Activated T-cell treated with anti-CD3 and anti-CD28 coated beads for 48 hours (primary cell): ENCODE measurements around the gene CTDNEP1.

Experiments used
- DNase-seq: peaks from one replicate; pipeline ENCODE4 v3.0.0-alpha.2; 2020; ENCODE audit warnings: low read depth

Gene CTDNEP1

DNA sequence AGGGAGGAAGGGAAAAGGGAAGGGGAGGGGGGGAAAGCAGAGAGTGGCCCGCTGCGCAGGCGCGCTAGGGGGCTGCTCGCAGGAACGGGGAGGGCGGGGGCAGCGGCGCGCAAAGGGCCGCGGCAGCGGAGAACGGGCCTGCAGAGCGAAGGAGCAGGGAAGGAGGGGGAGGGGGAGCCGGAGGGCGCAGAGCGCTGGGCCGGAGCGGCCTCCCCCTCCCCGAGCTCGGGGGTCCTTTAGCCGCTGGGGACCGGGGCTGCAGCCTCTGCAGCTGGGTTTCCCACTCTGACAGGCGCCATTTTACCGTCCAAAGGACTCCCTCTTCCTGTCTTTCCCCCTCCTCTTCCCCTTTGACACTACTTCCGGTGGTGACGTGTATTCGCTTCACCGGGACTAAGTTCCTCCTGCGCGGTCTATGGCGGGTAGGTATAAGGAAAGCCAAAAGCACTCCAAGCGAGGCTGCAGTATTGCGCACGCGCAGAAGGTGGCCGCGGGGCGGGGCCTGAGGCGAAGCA, at the start of gene CTDNEP1:
TSS of gene CTDNEP1 (minus strand) at position 74 of the 515 bp plus-strand sequence. CDS start 438 bp downstream, outside the sequence.
- DNase-seq, result peak; percentile 97

DNA sequence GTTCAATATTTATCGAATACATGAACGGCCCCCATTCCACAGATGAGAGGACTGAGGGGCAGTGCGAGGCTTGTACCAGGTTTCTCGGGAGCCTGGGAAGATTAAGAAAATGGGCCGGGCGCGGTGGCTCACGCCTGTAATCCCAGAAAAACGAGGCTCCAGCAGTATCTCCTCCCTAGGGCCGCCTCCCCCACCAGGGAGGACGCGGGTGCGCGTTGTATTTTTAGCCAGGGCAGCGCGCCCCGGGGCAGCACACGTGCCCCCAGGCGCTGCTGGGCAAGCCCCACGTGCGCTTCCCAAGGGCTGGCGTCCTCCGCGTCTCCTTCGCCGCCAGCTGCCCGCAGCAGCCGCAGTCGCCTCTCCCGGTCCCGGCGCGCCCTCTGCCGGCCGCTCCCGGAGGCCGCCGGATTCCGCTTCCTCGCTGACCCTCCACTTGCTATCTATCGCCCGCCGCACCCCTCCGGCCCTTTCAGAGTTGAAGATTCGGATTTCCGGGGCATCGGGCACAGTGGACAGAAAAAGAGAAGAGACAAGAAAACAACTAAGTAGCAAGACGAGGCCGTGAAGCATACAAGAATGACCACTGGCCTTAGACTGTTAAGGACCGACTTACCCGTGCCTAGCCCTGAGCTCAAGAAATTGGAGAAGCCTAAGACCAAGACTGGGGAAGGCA, 44.8 kb upstream of the CTDNEP1 start:
- DNase-seq, result peak; percentile 72

DNA sequence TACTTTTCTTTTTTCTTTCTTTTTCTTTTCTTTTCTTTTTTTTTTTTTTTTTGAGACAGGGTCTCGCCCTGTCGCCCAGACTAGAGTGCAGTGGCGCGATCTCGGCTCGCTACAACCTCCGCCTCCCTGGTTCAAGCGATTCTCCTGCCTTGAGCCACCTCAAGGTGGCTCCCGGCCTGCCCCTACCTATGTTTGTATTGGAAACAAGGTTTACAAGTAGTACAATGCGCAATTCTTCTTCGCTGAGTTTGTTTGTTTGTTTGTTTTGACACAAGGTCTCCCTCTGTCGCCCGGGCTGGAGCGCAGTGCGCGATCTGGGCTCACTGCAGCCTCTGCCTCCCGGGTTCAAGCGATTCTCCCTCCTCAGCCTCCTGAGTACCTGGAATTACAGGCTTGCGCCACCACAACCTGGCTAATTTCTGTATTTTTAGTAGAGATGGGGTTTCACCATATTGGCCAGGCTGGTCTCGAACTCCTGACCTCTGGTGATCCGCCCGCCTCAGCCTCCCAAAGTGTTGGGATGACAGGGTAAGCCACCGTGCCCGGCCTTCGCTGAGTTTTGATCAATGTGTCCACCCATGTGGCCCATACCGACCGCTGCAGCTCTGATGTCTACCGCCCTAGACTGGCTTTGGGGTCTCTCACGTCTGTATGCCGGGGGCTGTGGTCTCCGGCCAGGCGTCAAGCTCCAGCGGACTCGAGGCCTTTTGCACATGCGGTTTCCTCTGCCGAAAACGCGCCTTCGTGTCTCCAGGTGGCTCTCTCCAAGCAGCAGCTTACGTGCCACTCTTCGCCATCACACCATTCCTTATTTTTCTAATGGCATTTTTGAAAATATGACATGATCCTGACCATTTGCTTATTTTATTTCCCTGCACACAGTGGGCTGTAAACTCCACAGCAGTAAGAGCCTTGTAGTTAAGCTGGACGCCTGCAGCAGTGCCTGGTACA, 44.0 kb upstream of the CTDNEP1 start:
- DNase-seq, result no peak

DNA sequence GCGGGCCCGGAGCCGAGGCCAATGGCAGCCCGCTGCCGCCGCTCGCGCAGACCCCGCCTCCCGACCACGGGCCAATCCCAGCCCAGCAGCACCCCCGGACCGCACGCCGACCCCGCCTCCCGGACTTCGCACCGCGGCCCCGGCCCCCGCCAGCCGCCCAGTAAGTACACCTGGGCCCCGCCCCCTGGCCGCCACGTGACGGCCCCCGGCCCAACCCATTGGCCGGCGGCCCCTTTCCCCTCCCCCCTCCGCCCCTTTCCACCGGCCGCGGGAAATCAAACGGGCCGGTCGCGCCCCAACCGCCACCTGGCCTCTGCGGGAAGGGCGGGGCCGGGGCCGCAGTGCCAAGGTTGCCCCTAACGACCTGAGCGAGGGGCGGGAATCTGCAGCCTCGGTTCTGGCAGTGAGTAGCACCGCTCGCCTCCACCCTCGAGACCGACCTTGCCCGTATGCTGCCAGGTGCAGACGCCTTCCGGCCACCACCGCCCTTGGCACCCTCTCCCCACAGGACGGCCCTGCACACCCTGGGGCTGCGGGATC, 43.1 kb upstream of the CTDNEP1 start, which contains the start of gene YBX2:
TSS of gene YBX2 (minus strand) at position 26 of the 540 bp plus-strand sequence. CDS start 139 bp downstream, outside the sequence.
- DNase-seq, result peak; percentile 80

DNA sequence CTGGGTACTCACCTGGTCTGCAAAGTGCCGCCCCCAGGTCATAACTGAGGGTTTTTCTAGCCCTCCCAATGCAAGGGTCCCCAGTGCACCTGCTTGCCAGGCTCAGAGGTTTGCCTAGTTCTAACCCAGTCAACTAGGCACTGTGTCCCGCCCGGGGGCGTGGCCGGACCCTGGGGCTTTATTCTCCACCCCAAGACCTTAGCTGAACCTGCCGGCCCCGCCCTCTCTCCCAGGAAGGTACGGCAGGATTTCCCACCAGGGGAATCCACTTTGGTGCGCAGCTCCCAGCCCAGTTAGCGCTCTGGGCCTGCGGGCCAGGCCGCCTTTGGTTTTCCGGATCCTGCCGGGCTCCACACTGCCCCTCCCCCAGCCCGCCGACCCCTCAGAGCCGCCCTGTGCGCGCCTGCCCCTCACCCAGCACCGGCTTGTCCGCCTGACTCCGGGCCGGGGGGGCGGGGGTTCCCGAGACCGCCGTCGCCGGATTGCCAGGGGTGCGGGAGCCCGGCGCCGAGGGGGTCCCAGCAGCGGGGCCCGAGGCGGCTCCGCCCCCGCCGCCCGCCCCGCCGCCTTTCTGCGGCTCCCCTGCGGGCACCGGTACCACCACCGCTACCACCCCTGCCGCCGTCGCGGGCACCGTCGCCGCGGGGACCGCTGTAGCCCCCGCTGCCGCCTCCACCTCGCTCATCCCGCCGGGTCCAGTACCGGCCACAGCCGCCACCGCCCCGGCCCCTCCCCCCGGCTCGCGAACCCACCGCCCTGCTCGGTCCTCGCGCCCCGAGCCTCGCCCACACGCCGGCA, 42.5 kb upstream of the CTDNEP1 start:
- DNase-seq, result no peak

DNA sequence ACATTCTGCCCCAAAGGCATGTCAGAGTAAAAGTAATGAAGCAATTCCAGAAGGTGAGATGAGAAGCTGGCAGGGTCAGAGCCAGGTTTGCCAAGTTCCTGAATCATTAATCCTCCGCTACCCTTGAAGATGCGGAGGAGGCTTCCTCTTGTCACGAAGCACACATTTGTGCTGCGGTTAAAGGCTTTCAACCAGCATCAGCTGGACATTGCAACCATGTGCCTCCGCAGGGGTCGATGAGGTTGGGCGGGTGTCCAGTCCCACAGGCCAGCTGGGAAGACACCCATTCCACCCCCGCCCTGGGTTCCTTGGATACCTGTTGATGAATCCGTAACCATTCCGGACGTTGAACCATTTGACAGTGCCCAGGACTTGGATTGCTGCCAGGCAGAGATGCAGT, 41.6 kb upstream of the CTDNEP1 start:
- DNase-seq, result no peak

DNA sequence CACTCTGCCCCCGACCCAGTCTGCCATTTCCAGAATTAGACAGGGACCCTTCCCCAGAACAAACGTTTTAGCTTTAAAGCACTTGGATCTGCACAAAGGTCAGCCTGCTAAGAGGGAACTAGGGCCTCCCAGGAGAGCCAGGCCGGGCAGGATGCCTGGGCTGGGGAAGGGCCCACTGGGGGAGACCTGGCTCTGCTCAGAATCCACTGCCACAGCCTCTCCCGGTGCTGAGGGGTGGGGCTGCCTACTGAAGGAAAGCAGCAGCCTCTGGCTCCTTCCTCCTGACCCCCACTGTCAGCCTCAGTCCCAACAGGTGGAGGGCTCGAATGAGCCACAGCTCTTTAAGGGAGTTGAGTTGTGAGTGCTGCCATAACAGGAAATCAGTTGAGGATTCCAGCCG, 41.2 kb upstream of the CTDNEP1 start:
- DNase-seq, result no peak

DNA sequence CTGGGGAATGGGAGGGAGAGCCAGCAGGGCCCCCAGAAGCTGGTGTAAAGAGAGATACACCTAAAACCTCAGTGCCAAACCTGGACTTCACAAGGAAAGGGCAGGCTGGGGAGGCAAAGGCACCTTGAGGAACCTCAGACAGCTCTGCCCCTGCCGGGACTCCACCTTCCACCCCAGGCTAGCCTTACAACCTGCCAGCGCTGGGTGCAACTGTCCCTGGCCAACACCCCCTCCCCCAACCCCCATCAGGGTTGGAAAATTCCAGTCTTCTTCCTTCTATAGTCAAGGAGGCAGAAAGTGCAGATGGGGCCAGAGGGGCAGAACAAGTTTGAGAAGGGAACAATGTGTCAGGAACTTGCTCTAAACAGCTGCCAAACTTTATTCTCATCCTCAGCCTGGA, 40.7 kb upstream of the CTDNEP1 start:
- no peak for DNase-seq

DNA sequence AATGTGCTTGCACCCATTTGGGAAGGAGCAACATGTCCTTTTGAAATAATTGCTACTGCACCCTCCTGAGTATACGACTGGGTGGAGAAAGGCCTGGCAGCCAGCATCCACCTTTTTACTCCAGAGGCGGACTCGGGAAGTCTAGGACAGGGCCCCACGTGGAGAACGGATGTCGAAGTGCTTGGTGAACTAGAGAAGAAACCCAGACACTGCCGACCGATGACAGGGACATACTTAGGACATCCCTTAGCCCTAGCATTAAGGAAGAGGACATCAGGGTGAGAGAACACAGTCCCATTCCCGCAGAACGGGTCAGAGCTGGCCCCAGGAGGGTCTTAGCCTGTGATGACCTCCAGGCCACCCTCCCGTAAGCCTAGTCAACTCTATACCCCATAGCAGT, 39.2 kb upstream of the CTDNEP1 start:
- no peak for DNase-seq

DNA sequence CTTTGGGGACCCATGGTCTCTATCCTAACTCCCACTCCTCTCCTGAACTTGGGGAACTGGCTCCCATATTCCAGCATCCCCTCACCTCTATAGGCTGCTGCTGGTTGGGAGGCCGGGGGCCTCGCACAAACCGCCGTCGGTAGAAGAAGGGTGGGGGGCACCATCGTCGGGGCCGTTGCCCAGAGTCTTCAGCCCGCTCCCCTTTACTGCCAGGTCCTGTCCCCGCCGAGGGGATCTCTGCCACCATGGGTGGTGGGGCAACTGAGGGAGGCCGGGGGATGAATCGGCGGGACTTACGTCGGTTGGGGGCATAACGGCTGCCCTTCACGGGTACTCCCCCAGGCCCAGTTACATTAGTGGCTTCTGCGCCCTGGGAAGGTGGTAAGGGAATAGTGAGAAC, 38.6 kb upstream of the CTDNEP1 start:
- no peak for DNase-seq

DNA sequence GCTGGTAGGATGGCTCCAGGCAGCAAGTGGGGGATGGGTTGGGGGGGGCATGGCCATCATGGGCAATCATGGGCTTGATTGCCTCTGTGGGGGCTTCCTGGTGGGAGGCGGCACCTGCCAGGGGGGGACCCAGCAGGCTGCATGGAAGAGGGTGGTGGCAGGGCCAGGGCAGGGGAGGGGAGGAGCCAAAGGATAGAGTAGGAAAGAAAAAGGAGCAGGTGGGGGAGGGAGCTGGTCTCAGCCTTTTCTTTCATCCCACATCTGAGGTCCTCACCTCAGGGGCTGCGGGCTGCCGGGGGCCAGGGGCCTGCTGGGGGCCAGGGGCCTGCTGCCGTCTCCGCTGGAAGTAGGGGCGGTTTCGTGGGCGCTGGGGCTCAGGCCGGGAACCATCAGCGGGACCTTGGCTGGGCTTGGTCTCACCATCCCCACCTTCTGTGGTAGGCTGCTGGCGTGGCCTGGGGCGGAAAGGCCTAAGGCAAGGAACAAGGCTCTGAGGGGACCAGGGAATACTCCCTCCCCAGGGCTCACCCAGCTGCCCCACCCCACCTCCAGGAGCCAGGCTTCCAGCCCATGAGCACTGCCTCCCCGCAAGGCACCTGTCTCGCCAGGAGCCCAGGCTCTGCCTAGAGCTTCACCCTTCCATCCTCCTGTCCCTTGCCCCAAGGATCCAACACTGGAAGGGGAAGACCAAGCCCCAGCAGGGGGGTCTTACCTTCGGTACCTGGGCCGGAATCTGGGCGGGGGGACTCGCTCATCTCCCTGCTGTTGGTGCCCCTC, 37.9 kb upstream of the CTDNEP1 start:
- DNase-seq, result no peak

DNA sequence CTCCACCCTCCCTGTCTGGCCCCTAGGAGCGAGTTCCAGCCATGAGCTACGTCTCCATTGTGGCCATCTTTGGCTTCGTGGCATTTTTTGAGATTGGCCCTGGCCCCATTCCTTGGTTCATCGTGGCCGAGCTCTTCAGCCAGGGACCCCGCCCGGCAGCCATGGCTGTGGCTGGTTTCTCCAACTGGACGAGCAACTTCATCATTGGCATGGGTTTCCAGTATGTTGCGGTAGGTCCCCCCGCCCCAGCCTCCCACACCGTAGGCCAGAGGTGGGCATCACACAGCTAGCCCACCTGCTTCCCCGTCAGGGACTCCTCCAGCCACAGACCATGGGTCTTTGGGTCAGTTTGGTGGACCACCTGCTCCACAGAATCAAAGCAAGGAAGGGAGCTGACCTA, 34.1 kb upstream of the CTDNEP1 start:
- no peak for DNase-seq

DNA sequence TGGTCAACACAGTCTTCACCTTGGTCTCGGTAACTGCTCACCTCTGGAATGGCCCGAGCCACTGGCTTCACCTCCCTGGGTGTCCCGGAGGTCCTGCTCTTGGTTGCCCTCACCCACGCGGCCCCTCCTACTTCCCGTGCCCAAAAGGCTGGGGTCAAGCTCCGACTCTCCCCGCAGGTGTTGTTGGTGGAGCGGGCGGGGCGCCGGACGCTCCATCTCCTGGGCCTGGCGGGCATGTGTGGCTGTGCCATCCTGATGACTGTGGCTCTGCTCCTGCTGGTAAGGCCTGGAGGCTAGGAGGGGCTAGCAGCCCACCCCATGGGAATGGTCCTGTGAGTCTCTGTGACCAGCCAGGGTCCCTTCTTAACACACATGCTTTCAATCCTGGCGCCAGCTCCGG, 33.4 kb upstream of the CTDNEP1 start:
- no peak for DNase-seq

DNA sequence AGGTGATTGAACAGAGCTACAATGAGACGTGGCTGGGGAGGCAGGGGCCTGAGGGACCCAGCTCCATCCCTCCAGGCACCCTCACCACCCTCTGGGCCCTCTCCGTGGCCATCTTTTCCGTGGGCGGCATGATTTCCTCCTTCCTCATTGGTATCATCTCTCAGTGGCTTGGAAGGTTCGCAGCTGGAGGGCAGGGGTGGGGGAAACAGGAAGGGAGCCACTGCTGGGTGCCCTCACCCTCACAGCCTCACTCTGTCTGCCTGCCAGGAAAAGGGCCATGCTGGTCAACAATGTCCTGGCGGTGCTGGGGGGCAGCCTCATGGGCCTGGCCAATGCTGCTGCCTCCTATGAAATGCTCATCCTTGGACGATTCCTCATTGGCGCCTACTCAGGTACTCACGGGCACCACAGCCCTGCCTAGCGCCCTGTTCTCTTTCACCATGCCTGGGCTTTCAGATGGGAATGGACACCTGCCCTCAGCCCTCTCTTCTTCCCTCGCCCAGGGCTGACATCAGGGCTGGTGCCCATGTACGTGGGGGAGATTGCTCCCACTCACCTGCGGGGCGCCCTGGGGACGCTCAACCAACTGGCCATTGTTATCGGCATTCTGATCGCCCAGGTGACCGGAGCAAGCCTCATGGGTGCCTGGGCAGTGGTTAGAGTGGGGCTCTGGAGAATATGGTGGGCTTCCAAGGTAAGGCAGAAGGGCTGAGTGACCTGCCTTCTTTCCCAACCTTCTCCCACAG, 32.1 kb upstream of the CTDNEP1 start:
- no peak for DNase-seq

DNA sequence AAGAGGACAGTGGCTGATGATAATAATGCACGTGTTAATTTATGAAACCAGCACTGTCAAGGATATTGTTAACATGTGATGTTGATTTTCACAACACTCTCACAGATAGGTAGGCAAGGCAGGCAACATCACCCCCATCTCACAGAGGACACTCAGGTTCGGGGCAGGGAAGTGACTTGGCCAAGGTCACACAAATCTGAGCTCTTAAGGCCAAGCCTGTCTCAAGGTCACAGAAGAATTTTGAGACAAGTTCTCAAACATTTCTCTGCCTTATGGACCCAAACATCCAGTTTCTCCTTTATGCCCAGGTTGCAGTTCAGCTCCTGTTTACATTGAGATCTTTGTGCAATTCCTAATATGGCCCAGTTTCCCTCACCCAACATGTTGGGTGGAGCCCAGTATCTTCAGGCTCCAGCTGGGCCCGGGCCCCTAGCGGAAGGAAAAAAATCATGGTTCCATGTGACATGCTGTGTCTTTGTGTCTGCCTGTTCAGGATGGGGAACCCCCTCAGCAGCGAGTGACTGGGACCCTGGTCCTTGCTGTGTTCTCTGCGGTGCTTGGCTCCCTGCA, 31.3 kb upstream of the CTDNEP1 start:
- DNase-seq, result no peak

DNA sequence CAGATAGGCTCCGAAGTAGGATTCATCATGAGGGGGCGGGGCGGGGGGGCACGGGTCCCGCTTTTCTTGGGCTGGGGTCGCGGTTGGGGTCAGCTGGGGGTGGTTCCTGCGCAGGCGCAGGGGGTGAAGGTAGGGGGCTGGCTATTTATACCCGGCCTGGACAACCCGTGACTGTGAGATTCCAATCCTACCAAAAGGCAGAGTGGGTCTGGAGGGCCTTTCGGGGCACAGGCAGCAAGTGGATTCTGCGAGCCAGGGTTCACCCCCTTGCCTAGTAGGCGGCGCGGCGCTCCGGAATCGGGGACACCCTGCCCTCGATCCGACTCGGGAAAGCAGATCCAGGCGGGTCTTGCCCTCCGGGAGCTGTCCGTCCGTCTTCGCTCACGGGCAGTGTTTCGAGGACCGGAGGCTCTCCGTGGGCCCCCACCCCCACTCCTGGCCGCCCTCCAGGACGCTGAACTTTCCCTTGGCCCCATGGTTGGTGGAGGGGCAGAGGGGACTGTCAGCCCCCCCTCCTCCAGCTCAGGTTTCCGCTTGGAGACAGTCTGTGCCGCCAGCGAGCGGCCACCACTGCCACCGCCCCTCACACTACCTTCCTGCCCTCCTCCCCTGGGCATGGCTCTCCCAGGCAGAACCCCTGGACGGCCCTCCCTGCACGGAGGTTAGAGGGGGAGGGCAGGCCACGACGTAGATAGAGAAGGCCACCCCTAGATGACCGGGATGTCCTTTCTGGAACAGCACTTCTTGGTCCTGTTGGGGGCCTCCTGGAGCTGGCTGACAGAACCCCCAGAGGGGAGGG, 30.6 kb upstream of the CTDNEP1 start:
- no peak for DNase-seq

DNA sequence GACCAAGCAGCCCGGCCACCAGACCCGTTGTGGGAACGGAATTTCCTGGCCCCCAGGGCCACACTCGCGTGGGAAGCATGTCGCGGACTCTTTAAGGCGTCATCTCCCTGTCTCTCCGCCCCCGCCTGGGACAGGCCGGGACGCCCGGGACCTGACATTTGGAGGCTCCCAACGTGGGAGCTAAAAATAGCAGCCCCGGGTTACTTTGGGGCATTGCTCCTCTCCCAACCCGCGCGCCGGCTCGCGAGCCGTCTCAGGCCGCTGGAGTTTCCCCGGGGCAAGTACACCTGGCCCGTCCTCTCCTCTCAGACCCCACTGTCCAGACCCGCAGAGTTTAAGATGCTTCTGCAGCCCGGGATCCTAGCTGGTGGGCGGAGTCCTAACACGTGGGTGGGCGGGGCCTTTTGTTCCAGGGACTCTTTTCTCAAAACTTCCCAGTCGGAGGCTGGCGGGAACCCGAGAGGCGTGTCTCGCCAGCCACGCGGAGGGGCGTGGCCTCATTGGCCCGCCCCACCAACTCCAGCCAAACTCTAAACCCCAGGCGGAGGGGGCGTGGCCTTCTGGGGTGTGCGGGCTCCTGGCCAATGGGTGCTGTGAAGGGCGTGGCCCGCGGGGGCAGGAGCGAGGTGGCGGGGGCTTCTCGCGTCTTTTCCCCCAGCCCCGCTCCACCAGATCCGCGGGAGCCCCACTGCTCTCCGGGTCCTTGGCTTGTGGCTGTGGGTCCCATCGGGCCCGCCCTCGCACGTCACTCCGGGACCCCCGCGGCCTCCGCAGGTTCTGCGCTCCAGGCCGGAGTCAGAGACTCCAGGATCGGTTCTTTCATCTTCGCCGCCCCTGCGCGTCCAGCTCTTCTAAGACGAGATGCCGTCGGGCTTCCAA, 29.8 kb upstream of the CTDNEP1 start, which contains the start of gene SLC2A4:
TSS of gene SLC2A4 (plus strand) at position 645 of the 879 bp plus-strand sequence. CDS start at position 862, 217 bp downstream.
- peak; percentile 90 for DNase-seq

DNA sequence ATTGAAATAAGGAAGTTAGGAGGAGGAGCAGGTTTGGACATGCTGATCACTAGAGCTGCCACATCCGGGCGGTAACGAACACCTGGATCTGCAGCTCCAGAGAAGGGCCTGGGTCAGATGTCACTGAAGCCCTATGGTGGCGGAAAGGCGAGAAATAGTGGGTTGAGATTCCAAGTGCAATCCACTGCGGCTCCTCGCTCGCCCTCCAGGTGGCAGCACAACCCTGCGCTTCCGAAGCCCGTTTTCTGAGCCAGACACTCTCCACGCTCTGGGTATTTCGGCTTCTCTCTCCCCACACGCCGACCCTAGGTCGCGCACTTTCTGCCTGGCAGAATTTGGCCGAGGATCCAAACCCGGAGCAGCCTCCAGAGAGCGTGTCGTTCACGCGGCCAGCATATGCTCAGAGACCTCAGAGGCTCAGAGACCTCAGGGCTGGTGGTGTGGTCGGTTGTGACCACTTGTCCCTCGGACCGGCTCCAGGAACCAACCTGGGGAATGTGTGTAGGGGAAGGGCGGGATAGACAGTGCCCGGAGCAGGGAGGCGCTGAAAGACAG, 29.1 kb upstream of the CTDNEP1 start:
- DNase-seq, result peak; percentile 83
